NCI-H1694 treated with DMSO at 0.1 percent for 48 hours (cell line): ENCODE data around the gene IGFBP5.
A peak's percentile ranks its signal among the peaks of the same experiment; 100 is the strongest.

Experiments
- DNase-seq: peaks from one replicate; lab custom pipeline; 2025; lab: John Stamatoyannopoulos, UW

IGFBP5 gene, protein sequence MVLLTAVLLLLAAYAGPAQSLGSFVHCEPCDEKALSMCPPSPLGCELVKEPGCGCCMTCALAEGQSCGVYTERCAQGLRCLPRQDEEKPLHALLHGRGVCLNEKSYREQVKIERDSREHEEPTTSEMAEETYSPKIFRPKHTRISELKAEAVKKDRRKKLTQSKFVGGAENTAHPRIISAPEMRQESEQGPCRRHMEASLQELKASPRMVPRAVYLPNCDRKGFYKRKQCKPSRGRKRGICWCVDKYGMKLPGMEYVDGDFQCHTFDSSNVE

GRCh38 chr2:216695401-216695821 is at the start of gene IGFBP5:
Gene IGFBP5 (minus strand): TSS chr2:216695549. CDS start chr2:216694775, 774 bp downstream.
- DNase-seq: peak; percentile 65

DNA sequence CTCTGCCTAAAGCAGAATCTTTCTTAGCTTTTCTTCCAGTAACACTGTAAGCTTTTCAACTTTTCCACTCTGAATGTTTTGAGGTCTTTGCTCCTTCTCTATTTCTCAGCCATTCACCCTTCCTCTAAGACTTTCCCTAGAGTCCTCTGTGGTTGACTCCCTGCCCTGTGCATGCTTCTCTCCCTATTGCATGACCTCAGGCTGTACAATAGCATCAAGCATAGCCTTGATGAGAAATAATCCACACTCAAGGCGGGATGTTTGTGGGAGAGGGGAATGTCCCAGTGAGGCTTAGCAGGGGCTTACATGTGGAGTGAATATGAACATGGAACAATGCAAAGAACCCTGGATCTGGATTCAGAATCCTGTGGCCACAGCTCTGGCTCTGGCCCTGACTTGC is 48.4 kb upstream of the IGFBP5 start:
- no peak for DNase-seq

DNA sequence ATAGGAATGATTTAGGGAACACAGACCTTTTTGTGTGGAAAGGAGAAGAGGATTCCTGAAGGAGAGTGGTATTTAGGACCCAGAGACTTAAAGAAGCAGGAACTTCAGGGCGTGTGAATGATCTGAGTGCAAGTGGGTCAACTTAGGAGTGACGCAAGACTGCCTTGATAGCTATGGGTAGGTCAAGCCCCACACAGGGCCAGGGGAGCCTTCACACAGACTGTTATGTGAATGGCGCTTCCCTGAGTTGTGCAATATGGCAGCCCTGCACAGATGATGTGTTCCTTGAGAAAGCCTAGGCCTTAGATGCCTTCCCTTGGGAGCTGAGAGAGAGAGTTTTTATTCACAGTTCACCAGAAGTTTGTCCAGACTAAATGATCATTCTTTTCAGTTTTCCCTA is 47.1 kb upstream of the IGFBP5 start:
- no peak for DNase-seq

- DNase-seq: no peak
These were observed 45.9 kb upstream of the IGFBP5 start for GRCh38 chr2:216741223-216741593.

DNA sequence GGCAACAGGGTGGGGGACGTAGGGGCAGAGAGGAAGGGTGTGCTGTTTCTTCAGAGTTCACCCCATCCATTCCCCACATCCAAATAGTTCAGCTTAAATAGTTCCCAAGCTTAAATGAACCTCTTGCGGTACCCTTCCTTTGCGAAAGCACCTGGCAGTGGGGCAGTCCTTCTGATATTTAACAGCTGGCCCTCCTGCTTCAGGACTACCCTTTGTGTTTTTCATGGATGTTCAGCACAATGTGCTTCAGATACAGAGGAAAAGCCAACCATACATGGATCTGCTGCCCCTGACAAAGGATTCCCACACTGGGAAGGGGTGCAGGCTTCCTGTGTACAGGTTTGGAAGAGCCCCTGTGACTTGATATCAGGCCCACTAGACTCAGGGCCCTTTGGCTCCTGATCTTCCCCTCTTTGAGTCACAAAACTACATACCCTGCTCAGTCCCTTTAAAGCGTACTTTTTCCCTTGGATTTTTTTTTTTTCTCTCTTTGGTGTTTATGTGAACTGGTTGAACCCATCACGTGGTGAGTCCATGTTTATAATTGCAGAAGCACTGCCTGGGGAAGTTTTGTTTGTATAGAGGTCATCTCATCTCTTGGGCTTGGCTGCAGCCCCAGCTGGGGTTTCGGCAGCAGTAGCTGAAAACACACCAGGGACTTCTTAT is 45.3 kb upstream of the IGFBP5 start:
- no peak for DNase-seq

GRCh38 chr2:216739035-216739434 is 43.7 kb upstream of the IGFBP5 start:
- no peak for DNase-seq

GRCh38 chr2:216737676-216738075 is 42.3 kb upstream of the IGFBP5 start:
- no peak for DNase-seq

DNA sequence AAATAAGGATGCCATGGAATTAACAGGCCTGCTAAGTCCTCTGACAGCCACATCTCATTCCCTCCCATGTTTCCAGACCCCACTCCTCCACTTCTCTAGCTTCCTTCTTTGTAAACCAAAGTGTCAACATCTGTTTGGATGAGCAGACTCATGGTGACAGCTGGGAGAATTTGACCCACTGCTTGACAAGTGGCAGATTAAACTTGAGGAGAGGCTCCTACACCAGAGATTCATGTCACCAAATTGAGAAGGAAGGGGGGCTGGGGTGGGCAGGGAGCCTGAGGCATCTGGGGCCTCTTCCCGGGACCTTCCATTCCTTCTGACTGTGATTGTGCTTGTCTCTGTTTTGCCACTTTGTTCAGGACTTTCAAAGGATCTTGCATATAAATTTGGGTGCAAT is 41.0 kb upstream of the IGFBP5 start:
- DNase-seq: no peak

DNA sequence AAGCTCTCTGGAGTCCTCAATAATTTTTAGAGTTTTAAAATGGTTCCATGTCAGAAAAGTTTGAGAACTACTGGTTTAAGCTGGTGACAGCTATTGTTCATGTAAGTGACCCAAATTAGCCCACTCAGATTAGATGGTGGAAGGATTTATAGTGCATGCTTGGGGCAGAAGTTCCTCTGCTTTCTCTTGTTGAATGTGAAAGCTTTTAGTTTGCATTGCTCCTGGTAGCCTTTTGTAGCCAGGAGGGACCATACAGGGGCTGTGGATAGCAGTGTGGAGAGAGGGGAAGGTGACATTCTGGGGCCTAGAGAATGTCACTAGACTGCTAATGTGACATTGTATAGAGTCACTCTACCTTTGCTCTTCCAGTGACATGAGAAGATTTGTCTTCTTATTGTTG is 40.3 kb upstream of the IGFBP5 start:
- DNase-seq: no peak

GRCh38 chr2:216735086-216735485 is 39.7 kb upstream of the IGFBP5 start:
- DNase-seq: peak; percentile 69

- no peak for DNase-seq
These were observed 37.7 kb upstream of the IGFBP5 start for GRCh38 chr2:216733046-216733445.

DNA sequence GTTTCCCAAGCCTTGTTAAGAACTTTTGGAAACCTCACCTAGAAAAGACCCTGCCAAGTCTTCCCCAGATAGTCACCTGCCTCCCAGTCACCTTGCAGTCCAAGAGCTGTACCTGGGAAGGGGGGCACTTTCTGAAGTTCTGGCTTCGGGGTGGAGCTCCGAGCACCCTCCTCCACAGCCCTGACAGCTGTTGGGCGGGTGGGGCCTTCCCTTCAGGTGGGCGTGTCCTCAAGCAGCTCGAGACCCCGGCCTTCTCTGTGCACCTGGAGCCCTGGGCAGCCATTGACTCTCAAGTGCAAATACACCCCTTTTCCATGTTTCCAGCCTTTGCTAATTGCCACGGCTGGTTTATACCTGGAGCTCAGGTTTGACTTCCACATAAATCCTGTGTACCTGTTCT is 37.0 kb upstream of the IGFBP5 start:
- DNase-seq: no peak

- no peak for DNase-seq
These were observed 36.1 kb upstream of the IGFBP5 start for GRCh38 chr2:216731465-216731864.

GRCh38 chr2:216730871-216731270 is 35.5 kb upstream of the IGFBP5 start:
- DNase-seq: no peak

DNA sequence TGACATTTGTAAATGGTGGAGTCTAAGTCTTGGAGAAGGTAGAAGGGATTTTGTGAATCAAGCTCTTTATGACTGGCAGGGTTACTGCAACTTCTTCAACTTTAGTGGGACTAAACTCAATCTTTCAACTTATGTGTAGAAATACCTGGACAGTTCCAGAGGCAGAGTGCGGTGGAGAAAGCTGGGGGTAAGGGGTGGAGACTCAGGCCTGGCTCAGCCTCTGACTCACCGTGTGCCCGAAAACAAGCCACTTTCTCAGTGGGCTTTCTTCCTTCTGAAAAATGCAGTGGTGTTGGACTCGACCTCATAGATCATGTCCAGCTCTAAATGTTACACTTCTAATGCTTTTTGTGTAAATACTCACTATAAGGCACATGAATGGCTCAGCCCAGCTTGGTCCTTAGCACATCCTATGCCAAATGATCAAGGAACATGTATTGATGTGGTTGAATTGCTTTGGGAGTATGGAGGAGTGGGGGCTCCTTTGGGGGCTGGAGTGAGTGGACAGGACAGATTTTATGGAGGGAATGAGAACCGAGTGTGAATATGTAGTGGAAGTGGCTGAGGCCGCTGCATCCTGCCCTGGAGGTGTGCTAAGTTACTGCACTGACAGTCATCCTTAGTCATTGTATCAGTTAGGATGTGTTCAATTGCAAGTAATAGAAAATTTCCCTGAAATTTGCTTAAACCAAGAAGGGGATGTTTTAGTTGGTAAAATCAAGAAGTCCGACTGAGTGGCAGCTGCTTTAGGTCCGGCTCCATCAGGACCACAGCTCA is 32.2 kb upstream of the IGFBP5 start:
- no peak for DNase-seq

GRCh38 chr2:216724190-216724589 is 28.8 kb upstream of the IGFBP5 start:
- no peak for DNase-seq

DNA sequence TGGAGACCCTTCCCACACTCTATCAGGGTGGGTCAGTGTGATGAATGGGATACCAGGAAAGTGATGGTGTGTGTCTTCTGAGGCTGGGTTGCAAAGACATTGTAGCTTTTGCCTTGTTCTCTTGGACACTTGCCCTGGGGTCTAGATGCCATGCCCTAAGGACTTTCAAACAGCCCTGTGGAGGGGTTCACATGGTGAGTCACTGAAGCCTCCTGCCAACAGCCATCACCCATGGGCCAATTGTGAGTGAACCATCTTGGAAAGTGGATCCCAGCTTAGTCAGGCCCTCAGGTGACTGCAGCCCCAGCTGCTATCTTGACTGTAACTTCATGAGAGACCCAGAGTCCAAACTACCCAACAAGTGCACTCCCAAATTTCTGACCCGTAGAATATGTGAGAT is 25.8 kb upstream of the IGFBP5 start:
- DNase-seq: no peak

DNA sequence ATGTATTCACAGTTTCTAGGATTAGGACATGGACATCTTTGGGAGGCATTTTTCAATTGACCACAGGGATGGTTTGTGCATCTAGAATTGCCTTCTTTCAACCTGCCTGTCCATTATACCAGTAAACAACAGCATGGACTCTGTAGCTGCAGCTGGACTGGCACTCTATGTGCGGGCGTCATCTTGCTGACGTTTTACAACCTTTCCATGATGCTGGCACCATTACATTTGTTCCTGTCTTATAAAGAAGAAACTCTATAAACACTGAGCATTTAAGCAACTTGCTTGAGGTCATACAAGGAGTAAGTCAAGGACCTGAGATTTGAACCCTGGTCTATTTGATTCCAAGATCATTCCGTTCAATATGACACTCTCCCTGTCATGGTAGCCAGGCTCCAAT is 25.4 kb upstream of the IGFBP5 start:
- no peak for DNase-seq

DNA sequence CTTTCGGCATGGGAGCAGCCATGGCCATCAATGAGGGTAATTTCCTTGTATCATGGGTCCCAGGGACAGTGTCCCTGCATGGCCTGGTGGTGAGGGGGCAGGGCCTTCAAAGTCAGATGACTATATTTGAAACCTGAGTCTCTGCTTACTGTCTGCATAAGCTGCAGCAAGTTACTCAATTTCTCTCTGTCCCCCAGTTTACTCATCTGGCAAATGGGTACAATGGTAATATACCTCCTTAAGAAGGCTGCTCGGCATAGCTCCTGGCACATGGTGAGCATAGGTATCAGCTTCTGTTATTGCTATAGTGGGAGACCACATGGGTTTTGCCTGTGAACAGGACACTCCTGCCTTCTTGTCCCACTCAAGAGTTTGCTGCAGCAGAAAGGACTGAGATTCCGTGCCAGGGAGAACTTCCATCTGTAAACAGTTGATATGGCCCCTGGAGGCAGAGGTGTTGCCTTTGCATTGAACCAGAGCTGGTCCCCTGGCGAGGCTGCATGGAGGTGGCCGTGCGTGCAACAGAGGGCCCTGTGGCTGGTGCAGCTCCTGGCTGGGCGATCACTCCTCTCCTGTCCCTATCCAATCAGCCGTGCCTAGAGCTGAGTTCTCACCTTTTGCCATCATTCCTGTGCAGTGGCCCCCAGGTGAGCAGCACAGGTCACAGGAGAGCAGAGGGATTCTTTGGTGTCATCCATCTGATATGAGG is 22.7 kb upstream of the IGFBP5 start:
- DNase-seq: no peak

DNA sequence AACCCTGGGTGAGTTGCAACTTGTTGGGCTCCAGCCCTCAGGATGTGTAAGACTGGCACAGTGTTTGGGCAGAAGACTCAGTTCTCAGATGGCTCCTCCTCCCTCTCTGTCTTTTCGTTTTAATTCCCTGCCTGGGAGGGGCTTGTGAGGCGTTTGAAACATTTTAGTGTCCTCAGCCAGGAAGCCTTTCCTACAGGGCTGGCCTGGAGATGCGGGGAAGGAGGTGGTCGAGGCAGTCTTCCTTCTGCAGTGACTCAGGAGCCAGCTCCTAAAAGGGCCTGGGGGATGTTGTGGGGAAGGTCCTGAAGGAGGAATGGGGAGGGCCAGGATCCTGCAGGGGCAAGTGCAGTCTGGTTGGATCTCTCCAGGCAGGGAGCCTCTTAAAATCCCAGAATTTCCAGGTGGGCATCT is 22.1 kb upstream of the IGFBP5 start:
- DNase-seq: no peak

GRCh38 chr2:216716109-216716508 is 20.8 kb upstream of the IGFBP5 start:
- DNase-seq: no peak

DNA sequence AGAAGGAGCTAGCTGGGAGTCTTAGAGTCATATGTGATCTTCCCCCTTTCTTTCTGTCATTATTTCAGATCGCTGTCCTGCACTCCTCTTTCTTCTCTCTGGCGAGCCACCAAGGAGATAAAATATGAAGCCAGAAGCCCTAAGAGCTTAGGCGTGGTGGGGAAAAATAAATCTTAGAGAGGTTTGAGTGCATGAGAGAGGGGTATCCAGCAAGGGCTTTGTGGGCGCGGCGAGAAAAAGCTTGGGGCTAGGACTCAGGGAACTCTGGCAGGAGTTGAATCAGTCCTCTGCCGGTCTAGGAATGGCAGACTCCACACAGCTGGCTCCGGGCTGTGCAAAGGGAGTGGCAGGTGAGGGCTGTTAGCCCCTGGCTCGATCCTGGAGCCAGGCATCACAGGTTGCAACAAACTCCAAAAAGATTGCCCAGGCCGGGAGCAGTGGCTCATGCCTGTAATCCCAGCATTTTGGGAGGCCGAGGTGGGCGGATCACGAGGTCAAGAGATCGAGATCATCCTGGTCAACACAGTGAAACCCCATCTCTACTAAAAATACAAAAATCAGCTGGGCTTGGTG is 20.1 kb upstream of the IGFBP5 start:
- DNase-seq: no peak
